IPS-NIHi7 (cell line): ENCODE data around the gene CAMK1D.

ENCODE experiments used
- DNase-seq: peaks from one replicate; pipeline ENCODE4 v3.0.0; 2012; ENCODE audit warnings: mixed read lengths; ENCODE audit errors: extremely low spot score

The CAMK1D gene

GRCh38 chr10:12628153-12628552 is 278.8 kb downstream of the CAMK1D start:
- no peak for DNase-seq

- no peak for DNase-seq
Measured at GRCh38 chr10:12628964-12629766, 279.8 kb downstream of the CAMK1D start.

GRCh38 chr10:12629767-12630165 is 280.4 kb downstream of the CAMK1D start:
- DNase-seq = no peak

- no peak for DNase-seq
Measured at GRCh38 chr10:12631216-12631615, 281.9 kb downstream of the CAMK1D start.

- no peak for DNase-seq
Measured at GRCh38 chr10:12631787-12632562, 282.6 kb downstream of the CAMK1D start.

- no peak for DNase-seq
Measured at GRCh38 chr10:12633776-12634620, 284.7 kb downstream of the CAMK1D start.

GRCh38 chr10:12634621-12634931 is 285.2 kb downstream of the CAMK1D start:
- DNase-seq = no peak

GRCh38 chr10:12635127-12635541 is 285.8 kb downstream of the CAMK1D start:
- DNase-seq = no peak

GRCh38 chr10:12636571-12636970 is 287.2 kb downstream of the CAMK1D start:
- DNase-seq = no peak

GRCh38 chr10:12637649-12638048 is 288.3 kb downstream of the CAMK1D start:
- DNase-seq = no peak

GRCh38 chr10:12638103-12638502 is 288.8 kb downstream of the CAMK1D start:
- no peak for DNase-seq

GRCh38 chr10:12638781-12639180 is 289.4 kb downstream of the CAMK1D start:
- DNase-seq = no peak

- no peak for DNase-seq
Measured at GRCh38 chr10:12639996-12640944, 290.9 kb downstream of the CAMK1D start.

GRCh38 chr10:12642036-12642435 is 292.7 kb downstream of the CAMK1D start:
- DNase-seq = no peak

GRCh38 chr10:12643279-12643678 is 293.9 kb downstream of the CAMK1D start:
- DNase-seq = peak; percentile 50

- no peak for DNase-seq
Measured at GRCh38 chr10:12644380-12645144, 295.2 kb downstream of the CAMK1D start.

- DNase-seq = no peak
Measured at GRCh38 chr10:12645449-12645848, 296.1 kb downstream of the CAMK1D start.

- DNase-seq = no peak
Measured at GRCh38 chr10:12649012-12649584, 299.8 kb downstream of the CAMK1D start.

- DNase-seq = no peak
Measured at GRCh38 chr10:12650122-12650521, 300.8 kb downstream of the CAMK1D start.
